ENCODE measurements around the gene DCBLD1.

Gene DCBLD1

GRCh38 chr6:117494694-117495318 is 12.3 kb downstream of the DCBLD1 start:
- no peak overlapping the region for H3K27ac ChIP-seq
- no peak for TF ChIP-seq ZFX (IDR thresholded peaks at IDR 0.05)
- TF ChIP-seq CTCF (conservative IDR thresholded peaks at IDR 0.05): no peak

- TF ChIP-seq ZFX (IDR thresholded peaks at IDR 0.05) (no peak), CTCF (conservative IDR thresholded peaks at IDR 0.05) (no peak)
- no peak overlapping the region for H3K27ac ChIP-seq
These were observed 13.0 kb downstream of the DCBLD1 start for GRCh38 chr6:117495425-117495824.

GRCh38 chr6:117495869-117496268 is 13.4 kb downstream of the DCBLD1 start:
- H3K27ac ChIP-seq: no peak overlapping the region
- TF ChIP-seq CTCF (conservative IDR thresholded peaks at IDR 0.05) (no peak), ZFX (IDR thresholded peaks at IDR 0.05) (no peak)

- TF ChIP-seq CTCF (conservative IDR thresholded peaks at IDR 0.05) (no peak), ZFX (IDR thresholded peaks at IDR 0.05) (no peak)
These were observed 14.0 kb downstream of the DCBLD1 start for GRCh38 chr6:117496383-117496990.

GRCh38 chr6:117497237-117497636 is 14.8 kb downstream of the DCBLD1 start:
- TF ChIP-seq ZFX (IDR thresholded peaks at IDR 0.05) (no peak), CTCF (conservative IDR thresholded peaks at IDR 0.05) (no peak)
- H3K27ac ChIP-seq: no peak overlapping the region

More at GRCh38 chr6:117496383-117496990, 14.0 kb downstream of the DCBLD1 start:
- no peak overlapping the region for H3K27ac ChIP-seq

GRCh38 chr6:117498159-117498558 is 15.7 kb downstream of the DCBLD1 start:
- no peak overlapping the region for H3K27ac ChIP-seq
- TF ChIP-seq CTCF (conservative IDR thresholded peaks at IDR 0.05) (no peak), ZFX (IDR thresholded peaks at IDR 0.05) (no peak)

- no peak for TF ChIP-seq ZFX (IDR thresholded peaks at IDR 0.05)
- no peak for TF ChIP-seq CTCF (conservative IDR thresholded peaks at IDR 0.05)
- H3K27ac ChIP-seq: no peak overlapping the region
These were observed 19.2 kb downstream of the DCBLD1 start for GRCh38 chr6:117501722-117502121.

All from C4-2B (cell line).